HG02943 (cell line): Measurements from ENCODE around the gene UBE2QL1.

Source experiments
- ATAC-seq: cut with Tn5 transposase; IDR thresholded peaks from one replicate; pipeline ENCODE4 v1.9.1; 2021; ENCODE audit warnings: mild to moderate bottlenecking, low read depth, moderate library complexity; ENCODE audit not compliant: unreplicated experiment

UBE2QL1 gene

DNA sequence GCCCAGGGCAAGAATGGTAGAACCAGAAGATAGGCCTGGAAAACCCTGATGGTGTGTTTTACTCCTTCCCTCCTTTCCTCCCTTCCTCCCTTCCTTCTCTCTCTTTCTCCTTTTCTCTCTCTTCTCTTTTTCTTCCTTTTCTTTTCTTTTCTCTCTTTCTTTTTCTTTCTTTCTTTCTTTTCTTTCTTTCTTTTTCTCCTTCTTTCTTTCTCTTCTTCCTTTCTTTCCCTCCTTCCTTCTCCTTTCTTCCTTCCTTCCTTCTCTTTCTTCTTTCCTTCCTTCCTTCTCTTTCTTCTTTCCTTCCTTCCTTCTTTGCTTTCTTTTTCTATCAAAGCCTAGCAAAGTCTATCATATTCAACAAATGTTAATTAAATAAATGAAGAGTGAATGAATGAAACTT, 24.0 kb upstream of the UBE2QL1 start:
- ATAC-seq, result no peak

DNA sequence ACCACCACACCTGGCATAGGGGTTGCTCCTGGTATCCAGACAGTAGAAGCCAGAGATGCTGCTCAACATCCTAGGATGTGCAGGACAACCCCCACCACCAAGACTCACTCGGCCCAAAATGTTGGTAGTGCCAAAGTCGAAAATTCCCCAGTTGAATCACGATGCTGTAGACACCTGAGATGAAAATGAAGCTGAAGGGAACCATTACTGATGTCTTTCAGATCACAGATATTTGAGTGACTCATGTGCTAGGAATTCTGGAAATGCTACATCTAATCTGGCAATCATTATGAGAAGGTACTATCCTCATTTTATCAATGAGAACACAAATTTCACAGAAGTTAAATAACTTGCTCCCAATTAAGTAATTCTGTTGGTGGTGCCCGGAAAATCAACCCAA, 21.0 kb upstream of the UBE2QL1 start:
- no peak for ATAC-seq

DNA sequence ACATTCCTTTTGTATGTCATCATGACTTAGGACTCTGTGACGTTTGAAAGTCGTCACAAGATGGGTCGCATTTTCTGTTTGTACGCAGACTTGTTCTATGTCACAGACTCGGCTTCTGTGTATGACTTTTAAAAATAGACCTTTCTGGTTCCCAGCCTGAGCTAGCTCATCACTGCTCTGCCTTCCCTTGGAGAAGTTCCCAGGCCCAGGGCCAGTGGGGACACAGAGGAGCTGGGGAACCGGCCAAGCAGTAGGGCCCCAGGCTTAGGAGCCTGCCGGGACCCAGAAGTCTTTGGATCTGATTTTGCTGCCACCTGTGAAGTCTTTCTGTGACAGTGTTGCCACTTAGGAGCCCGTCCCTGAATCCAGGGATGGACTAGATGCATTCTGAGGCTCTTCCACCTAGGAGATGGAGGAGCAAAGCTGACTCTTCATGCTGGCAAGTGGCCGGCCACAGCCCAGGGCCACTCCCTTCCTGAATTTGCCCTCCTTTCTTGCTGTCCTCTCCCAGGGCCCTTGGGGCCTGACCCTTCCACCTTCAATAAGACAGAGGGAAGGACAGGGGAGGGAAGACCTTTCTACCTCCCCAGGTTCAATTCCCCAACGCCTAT, 18.1 kb upstream of the UBE2QL1 start:
- ATAC-seq, result no peak

DNA sequence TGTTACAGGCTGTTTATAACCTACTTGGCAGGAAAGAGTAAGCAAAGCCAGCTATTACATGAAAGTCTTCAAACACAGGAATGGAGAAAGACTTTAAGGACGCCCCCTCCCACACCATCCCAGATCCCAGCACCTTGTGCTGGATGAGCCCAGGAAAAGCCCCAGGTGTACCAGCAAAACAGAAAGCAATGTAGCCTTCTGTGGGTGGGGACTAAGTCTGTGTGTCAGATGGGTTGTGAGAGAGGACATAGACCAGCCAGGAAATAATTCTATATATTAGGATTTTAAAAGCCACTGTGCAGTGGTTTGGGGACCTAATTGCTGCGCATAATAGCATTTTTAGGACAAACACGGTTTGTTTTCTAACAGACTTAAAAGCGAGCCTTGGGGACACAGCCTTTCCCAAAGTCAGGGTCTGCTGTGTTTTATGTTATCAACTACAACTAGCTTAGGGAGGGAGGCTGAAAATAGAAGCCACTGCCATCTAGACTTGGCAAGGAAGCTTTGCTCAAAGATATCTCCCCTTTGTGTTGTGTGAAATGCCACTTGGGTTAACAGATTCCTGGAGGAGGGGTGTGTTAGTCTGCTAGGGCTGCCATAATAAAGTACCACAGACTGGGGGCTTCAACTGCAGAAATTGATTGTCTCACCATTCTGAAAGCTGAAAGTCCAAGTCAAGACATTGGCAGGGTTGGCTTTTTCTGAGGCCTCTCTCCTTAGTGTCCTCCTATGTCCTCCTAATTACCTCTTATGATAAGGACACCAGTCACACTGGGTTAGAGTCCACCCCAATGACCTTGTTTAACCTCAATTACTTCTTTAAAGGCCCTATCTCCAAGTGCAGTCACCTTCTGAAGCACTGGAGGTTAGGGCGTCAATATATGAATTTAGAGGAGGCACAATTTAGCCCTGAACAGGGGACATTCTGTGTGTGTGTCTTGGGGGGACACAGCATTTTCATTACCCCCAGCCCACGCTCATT, 17.2 kb upstream of the UBE2QL1 start:
- no peak for ATAC-seq

DNA sequence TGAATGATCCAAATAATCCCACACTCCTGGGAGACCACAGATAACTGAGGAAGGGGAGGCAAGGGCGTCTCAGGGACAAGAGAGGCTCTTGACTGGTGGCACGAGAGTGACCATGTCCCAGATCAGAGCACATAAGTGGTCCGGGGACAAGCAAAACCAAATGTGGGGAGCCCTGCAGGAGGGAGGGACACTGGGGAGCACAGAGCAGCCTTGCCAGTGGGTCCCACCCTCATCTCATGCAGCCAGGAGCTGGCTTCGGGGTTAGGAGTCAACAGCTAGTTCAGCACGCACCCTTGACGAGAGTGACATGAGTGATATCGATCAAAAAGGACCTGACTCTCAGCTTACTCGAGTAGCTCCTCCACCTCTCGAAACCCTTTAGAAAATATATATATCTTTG, 16.5 kb upstream of the UBE2QL1 start:
- ATAC-seq, result no peak

DNA sequence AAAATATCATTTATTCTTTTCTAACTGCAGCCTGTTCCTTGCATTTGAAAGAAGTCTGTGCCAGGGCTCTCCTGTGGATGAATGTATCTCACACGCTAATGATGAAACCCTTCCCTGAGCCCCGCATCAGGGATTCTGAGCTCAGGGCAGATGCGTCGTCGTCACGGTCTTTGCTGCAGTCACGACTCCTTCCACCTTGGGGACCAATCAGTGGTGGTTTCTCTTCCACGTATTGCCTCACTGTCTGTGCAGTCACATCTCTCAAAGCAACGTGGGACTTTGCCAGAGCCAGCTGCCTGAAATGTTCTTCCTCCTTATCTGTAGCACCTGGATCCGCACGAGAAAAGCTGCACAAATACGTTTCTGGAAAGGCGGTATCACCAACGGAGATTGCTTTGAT, 13.9 kb upstream of the UBE2QL1 start:
- ATAC-seq, result no peak

DNA sequence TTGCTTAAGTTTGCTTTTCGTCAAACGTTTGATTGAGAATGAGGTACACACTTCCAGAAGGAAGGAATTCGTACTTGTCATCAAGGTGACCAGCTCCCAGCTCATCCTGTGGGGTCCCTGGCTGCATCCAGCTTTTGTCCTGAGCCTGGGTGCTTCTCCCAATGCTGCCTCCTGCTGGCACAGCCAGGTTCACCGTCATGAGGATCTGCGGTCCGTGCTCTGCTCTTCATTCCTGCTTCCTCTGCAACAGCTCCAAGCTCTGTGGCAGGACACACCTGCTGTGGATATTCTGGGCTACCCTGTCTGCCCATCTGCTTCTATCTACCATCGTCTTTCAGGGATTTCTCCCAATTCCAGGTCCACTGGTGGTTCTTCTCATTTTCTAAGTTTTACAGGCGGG, 13.3 kb upstream of the UBE2QL1 start:
- ATAC-seq, result no peak

DNA sequence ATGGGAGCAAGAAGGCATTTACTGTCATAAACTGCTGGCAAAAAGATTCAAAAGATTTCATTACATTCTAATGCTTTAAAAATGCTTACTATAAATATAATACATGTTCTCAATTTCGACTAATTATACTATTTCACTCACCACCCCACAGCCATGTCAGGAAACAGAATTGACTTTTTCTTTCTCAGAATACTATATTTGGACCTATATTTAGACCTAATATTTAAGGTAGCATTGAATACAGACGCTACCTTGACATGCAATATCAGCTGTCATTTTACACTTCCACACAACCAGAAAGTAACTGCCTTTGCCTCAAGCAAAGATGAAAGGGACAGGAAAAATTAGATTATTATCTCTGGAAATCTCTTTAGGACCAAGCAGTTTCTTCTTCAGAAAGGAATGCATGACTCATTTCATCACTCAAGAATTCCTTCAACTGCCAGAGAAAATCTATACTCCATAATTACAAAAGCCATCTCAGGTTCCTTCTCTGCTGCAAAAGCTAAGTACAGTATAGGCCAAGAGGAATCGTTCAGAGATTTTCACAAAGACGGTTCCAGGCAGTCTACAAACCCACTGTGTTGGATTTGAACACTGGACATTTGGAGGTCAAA, 11.8 kb upstream of the UBE2QL1 start:
- no peak for ATAC-seq

DNA sequence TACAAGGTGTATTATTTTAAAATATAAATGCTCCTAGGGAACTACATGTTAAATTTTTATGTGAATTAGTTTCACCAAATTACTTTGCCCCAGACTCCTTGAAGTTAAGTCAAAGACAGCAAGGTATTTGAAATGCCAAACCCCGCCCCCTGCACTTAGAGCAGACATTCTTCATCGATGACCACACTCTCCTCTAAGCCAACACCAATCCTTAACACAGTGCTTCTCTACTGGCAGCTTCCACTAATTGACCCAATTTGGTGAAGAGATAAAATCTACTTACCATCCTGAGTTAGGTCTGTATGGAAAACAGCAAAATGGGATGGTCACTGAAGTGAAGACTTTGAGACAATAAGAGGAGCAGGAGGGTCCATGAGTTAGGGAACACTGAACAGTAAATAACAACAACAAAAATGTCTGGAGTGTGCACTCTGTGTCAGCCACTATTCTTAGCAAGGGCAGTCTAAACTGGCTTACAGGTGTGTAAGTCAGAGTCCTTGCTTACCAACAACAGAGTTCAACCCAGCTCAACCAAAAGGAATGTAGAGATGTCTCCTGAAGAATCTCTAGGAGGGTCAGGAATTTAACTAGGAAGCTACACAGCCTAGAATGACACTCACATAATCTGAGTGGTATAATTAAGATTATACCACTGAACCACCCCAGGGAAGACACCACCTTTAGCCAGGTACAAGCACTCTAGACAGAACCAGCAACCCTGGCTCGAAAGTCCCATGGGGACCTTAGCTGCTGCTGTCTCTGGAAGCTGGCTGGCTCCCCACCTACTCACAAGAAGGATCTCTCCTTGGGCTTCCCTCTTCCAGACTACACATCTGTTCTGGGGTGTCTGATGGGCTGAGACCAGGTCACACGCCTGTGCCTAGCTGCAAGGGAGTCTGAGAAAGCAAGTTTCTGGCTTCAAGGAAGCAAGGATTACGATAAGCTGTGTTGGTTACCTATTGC, 8.8 kb upstream of the UBE2QL1 start:
- no peak for ATAC-seq

DNA sequence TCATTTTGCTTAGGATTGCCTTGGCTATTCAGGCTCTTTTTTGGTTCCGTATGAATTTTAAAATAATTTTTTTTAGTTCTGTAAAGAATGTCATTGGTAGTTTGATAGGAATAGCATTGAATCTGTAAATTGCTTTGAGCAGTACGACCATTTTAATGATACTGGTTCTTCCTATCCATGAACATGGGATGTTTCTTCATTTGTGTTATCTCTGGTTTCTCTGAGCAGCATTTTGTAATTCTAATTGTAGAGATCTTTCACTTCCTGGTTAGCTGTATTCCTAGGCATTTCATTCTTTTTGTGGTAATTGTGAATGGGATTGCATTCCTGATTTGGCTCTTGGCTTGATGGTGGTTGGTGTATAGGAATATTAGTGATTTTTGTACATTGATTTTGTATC, 6.3 kb upstream of the UBE2QL1 start:
- no peak for ATAC-seq

DNA sequence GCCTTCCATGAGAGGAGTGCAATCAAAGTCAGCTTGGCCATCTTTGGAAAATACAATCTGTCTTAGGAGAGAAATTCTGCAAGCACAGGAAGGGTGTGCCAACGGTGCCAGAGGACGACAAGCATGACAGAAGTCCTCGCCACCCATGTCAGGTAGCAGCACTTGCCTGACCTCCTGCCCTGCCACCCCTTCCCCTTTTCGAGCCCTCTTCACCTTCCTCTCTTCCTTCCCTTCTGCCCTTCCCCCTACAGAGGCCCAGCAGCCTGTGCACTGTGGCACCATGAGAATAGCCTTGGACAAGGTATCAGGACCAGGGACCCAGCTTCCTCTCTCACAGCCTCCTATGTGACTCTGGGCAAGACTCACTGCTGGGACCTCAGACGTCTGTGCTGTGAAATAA, 5.3 kb upstream of the UBE2QL1 start:
- no peak for ATAC-seq

DNA sequence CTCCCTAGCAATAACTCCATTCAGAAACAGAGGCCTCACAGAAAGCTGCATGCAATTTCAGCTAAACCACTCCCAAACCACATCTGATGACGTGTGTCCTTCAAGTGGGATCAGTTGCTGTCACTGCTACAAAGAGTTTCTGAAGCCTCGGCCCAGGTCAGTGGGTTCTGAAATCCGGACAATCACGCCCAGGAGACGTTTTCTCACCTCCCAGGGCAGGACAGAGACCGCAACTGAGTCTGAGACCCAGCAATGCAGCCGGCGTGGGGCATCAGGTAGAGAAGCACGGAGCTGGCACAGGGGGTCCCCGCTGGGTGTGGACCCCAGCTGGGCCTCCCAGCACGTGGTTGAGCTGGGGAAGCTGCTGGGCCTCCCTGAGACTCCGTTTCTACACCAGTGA, 2.6 kb upstream of the UBE2QL1 start:
- no peak for ATAC-seq

DNA sequence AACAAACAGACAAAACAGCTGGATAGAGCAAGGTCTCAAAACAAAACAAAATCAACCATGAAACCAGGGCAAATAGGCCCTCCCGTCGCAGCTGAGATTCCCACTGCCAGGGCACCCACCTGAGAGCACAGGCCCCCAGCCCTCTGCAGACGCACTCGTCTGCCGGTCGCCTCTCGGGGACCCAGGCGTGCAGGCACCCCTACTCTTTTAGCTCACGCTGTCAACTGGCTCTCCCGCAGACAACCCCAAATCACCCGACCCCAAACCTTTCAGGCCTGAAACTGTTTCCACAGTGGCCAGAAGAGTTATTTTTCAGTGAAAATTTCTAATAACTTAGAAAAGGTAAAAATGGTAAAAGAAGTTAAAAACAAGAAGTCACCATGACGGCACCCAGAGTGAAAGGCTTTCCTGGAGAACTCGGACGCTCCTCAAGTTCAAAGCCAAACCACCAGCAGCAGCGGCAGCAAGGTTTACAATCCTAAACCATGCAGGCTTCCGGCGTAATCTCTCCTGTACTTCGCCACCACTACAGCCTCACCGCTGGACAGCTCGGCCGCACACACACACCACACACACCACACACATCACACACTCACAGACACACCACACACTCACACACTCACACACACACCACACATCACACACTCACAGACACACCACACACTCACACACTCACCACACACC, 1.9 kb upstream of the UBE2QL1 start:
- ATAC-seq, result no peak

DNA sequence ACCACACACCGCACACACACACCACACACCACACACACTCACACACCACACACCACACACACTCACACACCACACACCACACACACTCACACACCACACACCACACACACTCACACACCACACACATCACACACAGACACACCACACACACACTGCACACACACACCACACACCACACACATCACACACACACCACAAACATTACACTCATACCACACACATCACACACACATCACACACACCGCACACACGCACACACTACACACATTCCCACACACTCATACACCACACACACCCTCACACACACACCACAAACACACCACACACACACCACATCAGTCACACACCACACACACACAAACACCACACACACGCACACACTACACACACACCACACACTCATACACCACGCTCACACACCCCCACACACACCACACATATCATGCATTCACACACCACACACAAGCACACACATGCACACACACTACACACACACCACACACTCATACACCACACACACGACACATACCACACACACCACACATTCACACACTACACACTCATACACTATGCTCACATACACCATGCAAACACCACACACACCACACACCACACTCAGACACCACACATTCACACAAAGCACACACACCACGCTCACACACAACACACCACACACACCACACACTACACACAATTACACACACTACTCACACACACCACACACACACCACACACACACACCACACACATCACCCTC, 1.1 kb upstream of the UBE2QL1 start:
- ATAC-seq, result no peak

DNA sequence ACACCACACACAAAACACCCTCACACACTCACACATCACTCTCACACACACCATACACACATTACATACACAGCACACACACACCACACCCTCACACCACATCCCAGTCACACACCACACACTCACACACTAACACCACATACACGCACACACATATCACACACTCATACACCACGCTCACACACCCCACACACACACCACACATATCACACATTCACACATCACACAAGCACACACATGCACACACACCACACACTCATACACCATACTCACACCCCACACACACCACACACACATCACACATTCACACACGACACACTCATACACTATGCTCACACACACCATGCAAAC, 543 bp upstream of the UBE2QL1 start:
- no peak for ATAC-seq

DNA sequence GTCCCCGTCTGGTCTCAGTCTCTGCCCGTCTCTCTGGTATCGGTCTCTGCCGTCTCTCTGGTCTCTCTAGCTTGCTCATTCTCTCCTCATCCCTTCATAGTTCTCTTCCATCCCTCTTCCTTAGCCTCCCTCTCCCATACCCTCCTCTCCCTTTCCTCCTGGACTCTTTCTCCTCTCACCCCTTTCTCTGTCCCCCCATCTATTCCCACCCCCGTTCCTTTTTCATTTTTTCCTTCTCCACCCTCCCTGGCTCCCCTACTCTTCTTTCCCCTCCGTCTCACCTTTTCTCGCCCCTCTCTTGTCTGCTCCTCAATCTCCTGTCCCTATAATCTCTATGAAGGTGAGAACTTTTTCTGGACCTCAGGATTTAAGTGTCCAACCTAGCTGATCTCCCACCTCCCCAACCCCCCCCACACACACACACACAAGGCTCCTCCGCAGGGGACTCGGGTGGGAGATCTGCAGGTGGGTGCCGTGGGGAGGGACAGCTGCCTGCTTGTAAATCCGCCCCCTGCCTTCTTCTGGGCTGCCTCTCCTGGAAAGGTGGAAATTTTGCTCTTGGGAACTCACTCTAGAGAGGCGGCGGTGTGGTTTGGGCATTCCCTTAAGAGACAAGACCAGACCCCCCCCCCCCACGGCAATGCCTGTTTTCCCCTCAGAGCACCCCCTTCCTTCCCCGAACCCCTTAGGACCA, 953 bp downstream of the UBE2QL1 start:
- no peak for ATAC-seq

DNA sequence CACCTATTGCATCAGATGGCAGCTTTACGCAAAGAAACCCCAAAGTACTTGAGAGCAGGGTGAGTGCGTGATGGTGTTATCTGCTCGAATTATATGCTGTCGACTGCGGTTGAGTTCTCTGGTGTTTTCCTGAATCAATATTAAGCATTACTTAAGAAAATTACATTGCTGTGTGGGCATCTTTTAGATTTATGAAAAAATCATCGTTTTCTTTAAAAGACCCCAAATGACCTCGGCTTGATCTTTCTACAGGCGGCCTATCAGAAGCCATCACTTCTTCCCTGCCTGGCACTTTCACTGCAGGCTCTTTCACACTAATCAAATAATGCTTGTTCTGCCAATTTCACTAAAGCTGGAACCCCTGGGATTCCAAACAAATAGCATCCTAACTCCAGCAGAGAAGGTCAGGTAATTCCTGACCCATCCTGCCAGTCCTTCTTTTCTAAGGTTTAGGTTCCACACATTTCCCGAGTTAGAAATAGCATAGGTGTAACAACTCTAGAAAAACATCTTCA, 1.7 kb downstream of the UBE2QL1 start:
- ATAC-seq, result no peak
